NCI-H82 treated with DMSO at 0.1 percent for 48 hours (cell line): ENCODE measurements around the gene TRAPPC3.
"Not testable (repeated sequence)": the region's sequence is repeated elsewhere in the genome, so short reads cannot be mapped to it uniquely, and the experiment has no call there.

Source experiments
- DNase-seq: peaks from one replicate; lab custom pipeline; 2025; ENCODE audit not compliant: unreplicated experiment; lab: John Stamatoyannopoulos, UW

Gene TRAPPC3

GRCh38 chr1:36149237-36149972 is at the start of gene TRAPPC3:
TSS of gene TRAPPC3 (minus strand) at chr1:36149486. CDS start at chr1:36149378, 108 bp downstream.
- peak; percentile 100 for DNase-seq

- DNase-seq: no peak
Measured at GRCh38 chr1:36198641-36199040, 49.4 kb upstream of the TRAPPC3 start.

- not testable (repeated sequence) for DNase-seq
Measured at GRCh38 chr1:36196805-36197204, 47.5 kb upstream of the TRAPPC3 start.

GRCh38 chr1:36187800-36188593 is 38.7 kb upstream of the TRAPPC3 start:
- DNase-seq: peak; percentile 70

- no peak for DNase-seq
Measured at GRCh38 chr1:36183309-36183856, 34.1 kb upstream of the TRAPPC3 start.

GRCh38 chr1:36182734-36183133 is 33.4 kb upstream of the TRAPPC3 start:
- DNase-seq: no peak

- DNase-seq: no peak
Measured at GRCh38 chr1:36179220-36179600, 29.9 kb upstream of the TRAPPC3 start.

GRCh38 chr1:36178471-36179219 is 29.4 kb upstream of the TRAPPC3 start:
- no peak for DNase-seq

- no peak for DNase-seq
Measured at GRCh38 chr1:36177589-36178431, 28.5 kb upstream of the TRAPPC3 start.

- DNase-seq: no peak
Measured at GRCh38 chr1:36176106-36176949, 27.0 kb upstream of the TRAPPC3 start.

GRCh38 chr1:36175137-36176095 is 26.1 kb upstream of the TRAPPC3 start:
- no peak for DNase-seq

- DNase-seq: no peak
Measured at GRCh38 chr1:36174713-36175112, 25.4 kb upstream of the TRAPPC3 start.

GRCh38 chr1:36172983-36173382 is 23.7 kb upstream of the TRAPPC3 start:
- DNase-seq: no peak

- DNase-seq: no peak
Measured at GRCh38 chr1:36172017-36172747, 22.9 kb upstream of the TRAPPC3 start.

GRCh38 chr1:36170643-36171412 is 21.5 kb upstream of the TRAPPC3 start:
- no peak for DNase-seq

- no peak for DNase-seq
Measured at GRCh38 chr1:36168514-36168913, 19.2 kb upstream of the TRAPPC3 start.
